Endothelial cell of umbilical vein (primary cell): Measurements from ENCODE around the gene DYRK1A. TPM values are rescaled to one million over a fixed set of nuclear protein-coding genes. Genes with fewer than 3 reads are reported as not detected.

Source experiments
- BruUV-seq: library from RNA; stranded (reverse); fragments of 400-500 nt; replicated peaks from 2 replicates; lab custom pipeline; 2021; lab: Mats Ljungman, UMichigan
- CTCF ChIA-PET: fragments of 300-600, 350-600 bp; sonication (Branson Sonifier 250); formaldehyde crosslinking; loops from one replicate; lab custom pipeline; 2021; ENCODE audit warnings: antibody characterized with exemption, inconsistent platforms; lab: Charles Lee
- POLR2A ChIA-PET: fragments of 300-600, 350-600 bp; sonication (Branson Sonifier 250); formaldehyde crosslinking; loops from one replicate; lab custom pipeline; 2021; ENCODE audit warnings: antibody characterized with exemption, inconsistent platforms; lab: Charles Lee
- DNase-seq: peaks from one replicate; pipeline ENCODE4 v3.0.0-alpha.2; 2011; ENCODE audit warnings: low read depth, low spot score
- FAIRE-seq: peaks from 2 replicates; lab custom pipeline; 2011; peaks lifted over from hg19 to GRCh38; lab: Jason Lieb, UNC
- H2AFZ ChIP-seq: 2 replicates; pipeline ENCODE4 v1.6.0; 2012; ENCODE audit warnings: low read depth, low read length, control low read depth, inconsistent platforms
- H3K27ac ChIP-seq: 2 replicates; pipeline ENCODE4 v1.5.1; 2011; ENCODE audit warnings: low read depth, mild to moderate bottlenecking, control low read depth, low read length, moderate library complexity; ENCODE audit not compliant: insufficient read depth
- H3K27me3 ChIP-seq, 2 experiments: 2 replicates each; pipeline versions ENCODE4 v1.6.0 to v1.6.1; 2011; ENCODE audit warnings: low read length in 2 of 2, mixed read lengths in 1 of 2; ENCODE audit not compliant: control insufficient read depth in 2 of 2, insufficient read depth in 2 of 2
- H3K36me3 ChIP-seq, 2 experiments: 2 replicates in 1 of 2; 3 replicates in 1 of 2; pipeline ENCODE4 v1.5.1; 2011; ENCODE audit warnings: low read length in 2 of 2, mild to moderate bottlenecking in 1 of 2, moderate library complexity in 1 of 2; ENCODE audit not compliant: control insufficient read depth in 2 of 2, insufficient read depth in 2 of 2; ENCODE audit errors: extremely low read depth in 1 of 2
- H3K4me1 ChIP-seq: 3 replicates; pipeline ENCODE4 v1.5.1; 2011; ENCODE audit warnings: mild to moderate bottlenecking, low read length; ENCODE audit not compliant: control insufficient read depth, insufficient read depth; ENCODE audit errors: extremely low read depth
- H3K4me2 ChIP-seq: 2 replicates; pipeline ENCODE4 v1.6.1; 2011; ENCODE audit warnings: low read length, control low read depth, mixed read lengths; ENCODE audit not compliant: insufficient read depth
- H3K4me3 ChIP-seq, 3 experiments: fragments of 200-600 bp in 1 of 3; sonication (generic), shearing (Covaris generic) in 1 of 3; replicated peaks in 1 of 3; 2 replicates each; pipeline ENCODE4 v1.5.1; 2011 to 2016; ENCODE audit warnings: control low read depth in 3 of 3, low read length in 3 of 3, mild to moderate bottlenecking in 2 of 3, inconsistent platforms in 1 of 3, low read depth in 1 of 3, moderate library complexity in 1 of 3; ENCODE audit not compliant: insufficient read depth in 1 of 3
- H3K79me2 ChIP-seq: 2 replicates; pipeline ENCODE4 v1.6.0; 2012; ENCODE audit warnings: low read length, inconsistent platforms; ENCODE audit not compliant: control insufficient read depth, insufficient read depth
- H3K9ac ChIP-seq: replicated peaks from 2 replicates; pipeline ENCODE3; 2011; ENCODE audit warnings: low read length, control low read depth; ENCODE audit not compliant: insufficient read depth; ENCODE audit errors: extremely low read depth
- H3K9me1 ChIP-seq: replicated peaks from 3 replicates; pipeline ENCODE4 v1.6.0; 2011; ENCODE audit warnings: mild to moderate bottlenecking, low read length; ENCODE audit not compliant: control insufficient read depth, insufficient read depth; ENCODE audit errors: extremely low read depth
- H3K9me3 ChIP-seq: replicated peaks from 2 replicates; pipeline ENCODE4 v1.5.1; 2012; ENCODE audit warnings: low read length, inconsistent platforms; ENCODE audit not compliant: control insufficient read depth, insufficient read depth
- H4K20me1 ChIP-seq: replicated peaks from 2 replicates; pipeline ENCODE3; 2011; ENCODE audit warnings: mild to moderate bottlenecking, low read length; ENCODE audit not compliant: control insufficient read depth, insufficient read depth; ENCODE audit errors: extremely low read depth
- CTCF ChIP-seq, 2 donors: IDR thresholded peaks; 1 replicate in 1 of 2; 2 replicates in 1 of 2; pipeline ENCODE4 v1.5.1; 2011; ENCODE audit warnings: low read length in 2 of 2, mild to moderate bottlenecking in 2 of 2, moderate library complexity in 2 of 2, control low read depth in 1 of 2, inconsistent platforms in 1 of 2, low read depth in 1 of 2; ENCODE audit not compliant: insufficient read depth in 1 of 2; ENCODE audit errors: extremely low read depth in 1 of 2
- EZH2 ChIP-seq: IDR thresholded peaks from 2 replicates; pipeline ENCODE4 v1.6.1; 2012; ENCODE audit warnings: borderline replicate concordance, low read depth, mild to moderate bottlenecking, moderate library complexity, low read length, inconsistent platforms; ENCODE audit not compliant: severe bottlenecking
- GATA2 ChIP-seq: IDR thresholded peaks from 2 replicates; pipeline ENCODE4 v1.7.0; 2011; ENCODE audit warnings: low read depth, mild to moderate bottlenecking, moderate library complexity, mixed read lengths, low read length; ENCODE audit not compliant: insufficient read length, insufficient read depth
- JUN ChIP-seq: IDR thresholded peaks from 2 replicates; pipeline ENCODE4 v1.6.1; 2011; ENCODE audit warnings: borderline replicate concordance, low read depth; ENCODE audit not compliant: insufficient read length, insufficient read depth
- MYC ChIP-seq: IDR thresholded peaks from one replicate; pipeline ENCODE4 v1.6.1; 2011; ENCODE audit warnings: mild to moderate bottlenecking, low read depth, low read length
- POLR2A ChIP-seq: IDR thresholded peaks from 2 replicates; pipeline ENCODE4 v1.6.1; 2012; ENCODE audit warnings: low read depth, mild to moderate bottlenecking, control low read depth, low read length
- dilution Hi-C: fragments of 300-500 bp; cut with MboI; formaldehyde crosslinking; loops from one replicate; pipeline ENCODE4 v1.15.0; 2019; ENCODE audit warnings: low sequenced_read_pairs; ENCODE audit not compliant: extremely low pct_ligation_motif_present
- intact Hi-C: fragments of 100-400 bp; cut with micrococcal nuclease; formaldehyde crosslinking; loops from one replicate; pipeline ENCODE4 v1.10.0; 2022
- polyA plus RNA-seq, 4 experiments: library from polyadenylated mRNA; depleted of rRNA in 3 of 4; stranded (reverse) in 3 of 4; unstranded in 1 of 4; fragments of >200 nt; gene quantifications; 2 replicates each; pipeline versions ENCODE4 v1.2.1 to v1.2.3, GENCODE V29; 2011 to 2012; ENCODE audit warnings: missing spikeins in 1 of 4
- total RNA-seq: library from RNA; stranded (reverse); gene quantifications from 2 replicates; pipeline ENCODE4 v1.2.3, GENCODE V29; 2021

Gene DYRK1A
- total and polyA plus RNA-seq, 2 donors (not counting 3 experiments of a cell fraction or from before 2014, with no cell fraction given), result 51.8 to 53.7 TPM

- POLR2A ChIA-PET, result interaction anchor here (1.7 kb wide), 1 partner anchor 13 kb away, joined by 5 read pairs; no protein-coding TSS in a partner anchor
- FAIRE-seq, result no peak
- Histone ChIP-seq H3K27ac (no peak overlapping the region), H3K4me1 (peaks cover 21% of the 10 kb centered on the region), H2AFZ (no peak overlapping the region), H3K9me1 (no peaks in the 10 kb centered on the region), H3K36me3 (no peaks in the 10 kb centered on the region), H4K20me1 (no peaks in the 10 kb centered on the region), H3K79me2 (no peaks in the 10 kb centered on the region), H3K4me2 (no peak overlapping the region), H3K27me3 (peaks cover 2 to 4% of the 10 kb centered on the region in 2 experiments), H3K9ac (no peak overlapping the region), H3K9me3 (no peaks in the 10 kb centered on the region), H3K4me3 (no peak overlapping the region)
- intact Hi-C loops (no loop called here), dilution Hi-C loops (no loop called here)
- no TSS peak for BruUV-seq
- TF ChIP-seq JUN (no peak), POLR2A (no peak), CTCF (IDR thresholded peaks at IDR 0.05; ENCODE audit: extremely low read depth in 1 of 2, insufficient read depth in 1 of 2, low read depth in 1 of 2, low read length in 2 of 2) (no peak), GATA2 (no peak), MYC (no peak), EZH2 (no peak)
- CTCF ChIA-PET, result interaction anchor here (1.0 to 1.1 kb wide), 2 partner anchors 9 to 12 kb away, joined by 3 read pairs; no protein-coding TSS in a partner anchor
- DNase-seq, result peak; percentile 49
Measured at GRCh38 chr21:37551331-37551992, 184.9 kb downstream of the DYRK1A start.
